Activated T-cell treated with anti-CD3 and anti-CD28 coated beads for 1 hour (primary cell): ENCODE measurements around the gene ASB6.
"Not testable (repeated sequence)": the region's sequence is repeated elsewhere in the genome, so short reads cannot be mapped to it uniquely, and the experiment has no call there.

Experiments
- DNase-seq: peaks from one replicate; pipeline ENCODE4 v3.0.0-alpha.2; 2020; ENCODE audit warnings: low read depth

ASB6 gene

DNA sequence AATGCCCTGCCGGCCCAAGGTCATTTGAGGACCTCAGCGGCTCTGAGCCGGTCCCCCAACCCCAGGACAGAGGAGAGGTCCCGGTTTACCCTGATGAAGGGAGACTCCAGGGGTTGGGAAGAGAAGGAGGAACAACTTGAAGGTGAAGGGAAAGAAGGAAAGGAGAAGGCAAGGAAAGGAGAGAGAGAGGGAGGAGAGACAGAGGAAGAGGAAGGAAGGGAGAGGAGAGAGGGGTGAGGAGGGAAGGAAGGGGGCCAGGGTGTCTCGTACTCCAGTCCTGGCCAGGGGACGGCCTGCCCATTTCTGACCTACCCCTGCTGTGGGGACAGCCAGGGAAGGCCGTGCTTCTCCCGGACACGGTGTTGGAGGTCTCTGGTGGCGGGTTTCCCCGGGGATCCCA, 25.4 kb upstream of the ASB6 start:
- no peak for DNase-seq

DNA sequence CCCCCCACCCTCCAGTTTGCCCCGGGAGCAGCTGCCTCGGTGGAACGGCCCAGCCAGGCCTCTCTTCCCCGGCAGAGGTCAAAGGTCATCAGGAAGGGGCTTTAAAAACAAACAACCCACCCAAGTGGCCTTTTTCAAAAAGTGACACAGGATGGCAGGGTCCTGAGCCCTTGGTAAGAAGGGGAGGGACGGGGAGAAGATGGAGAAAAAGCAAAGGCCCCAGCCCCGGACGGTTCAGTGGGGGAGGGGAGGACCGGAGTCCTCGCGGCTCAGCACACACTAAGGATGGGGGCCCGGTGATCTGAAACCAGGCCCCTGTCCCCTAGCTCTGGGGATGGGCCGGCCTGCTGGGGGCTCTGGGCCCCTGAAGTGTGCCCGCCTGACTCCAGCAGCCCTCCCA, 24.6 kb upstream of the ASB6 start:
- no peak for DNase-seq

DNA sequence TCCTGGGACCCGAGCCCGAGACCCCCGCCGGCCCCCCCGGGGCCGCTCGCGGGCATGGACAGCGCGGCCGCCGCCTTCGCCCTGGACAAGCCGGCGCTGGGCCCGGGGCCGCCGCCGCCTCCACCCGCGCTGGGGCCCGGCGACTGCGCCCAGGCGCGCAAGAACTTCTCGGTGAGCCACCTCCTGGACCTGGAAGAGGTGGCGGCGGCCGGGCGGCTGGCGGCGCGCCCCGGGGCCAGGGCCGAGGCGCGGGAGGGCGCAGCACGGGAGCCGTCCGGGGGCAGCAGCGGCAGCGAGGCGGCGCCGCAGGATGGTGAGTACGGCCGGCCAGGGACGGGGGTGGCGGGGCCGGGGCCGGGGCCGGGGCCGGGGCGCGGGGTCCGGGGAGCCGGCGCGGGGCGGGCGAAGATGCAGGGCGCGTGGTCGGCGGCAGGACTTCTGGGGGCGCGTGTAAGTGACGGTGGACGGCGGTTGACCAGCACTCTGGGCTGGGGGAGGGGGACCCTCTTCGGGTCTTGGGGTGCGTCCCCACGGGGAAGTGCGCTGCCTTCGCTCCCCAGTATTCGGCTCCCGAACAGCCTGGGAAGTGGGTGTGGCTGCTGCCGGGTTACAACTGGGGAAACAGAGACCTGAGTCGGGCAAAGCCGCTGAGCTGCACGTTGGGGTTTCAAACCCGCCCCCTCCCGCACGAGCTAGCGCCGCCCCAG, 24.0 kb upstream of the ASB6 start:
- DNase-seq = no peak

DNA sequence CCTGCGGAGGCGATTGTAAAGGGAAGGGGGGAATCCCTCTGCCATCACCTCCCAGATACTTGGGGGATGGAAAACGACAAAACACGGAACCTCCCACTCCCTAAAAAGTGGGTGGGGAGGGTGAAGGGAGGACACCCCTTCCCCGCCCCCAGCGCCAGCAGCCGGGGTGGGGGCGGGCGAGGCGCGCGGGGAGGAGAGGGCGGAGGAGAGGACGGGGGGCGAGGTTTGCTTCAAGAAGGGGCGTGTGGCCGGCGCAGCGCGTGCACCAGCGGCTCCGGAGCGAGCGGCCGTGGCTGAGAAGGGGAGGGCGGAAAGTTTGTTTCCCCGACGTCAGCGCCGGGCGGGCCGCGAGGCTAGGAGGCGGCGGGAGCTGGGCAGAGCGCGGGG, 23.4 kb upstream of the ASB6 start, which contains the start of gene PRRX2:
Gene PRRX2 (plus strand): TSS at position 259 of the 387 bp plus-strand sequence. CDS start 221 bp downstream, outside the sequence.
- peak; percentile 12 for DNase-seq

DNA sequence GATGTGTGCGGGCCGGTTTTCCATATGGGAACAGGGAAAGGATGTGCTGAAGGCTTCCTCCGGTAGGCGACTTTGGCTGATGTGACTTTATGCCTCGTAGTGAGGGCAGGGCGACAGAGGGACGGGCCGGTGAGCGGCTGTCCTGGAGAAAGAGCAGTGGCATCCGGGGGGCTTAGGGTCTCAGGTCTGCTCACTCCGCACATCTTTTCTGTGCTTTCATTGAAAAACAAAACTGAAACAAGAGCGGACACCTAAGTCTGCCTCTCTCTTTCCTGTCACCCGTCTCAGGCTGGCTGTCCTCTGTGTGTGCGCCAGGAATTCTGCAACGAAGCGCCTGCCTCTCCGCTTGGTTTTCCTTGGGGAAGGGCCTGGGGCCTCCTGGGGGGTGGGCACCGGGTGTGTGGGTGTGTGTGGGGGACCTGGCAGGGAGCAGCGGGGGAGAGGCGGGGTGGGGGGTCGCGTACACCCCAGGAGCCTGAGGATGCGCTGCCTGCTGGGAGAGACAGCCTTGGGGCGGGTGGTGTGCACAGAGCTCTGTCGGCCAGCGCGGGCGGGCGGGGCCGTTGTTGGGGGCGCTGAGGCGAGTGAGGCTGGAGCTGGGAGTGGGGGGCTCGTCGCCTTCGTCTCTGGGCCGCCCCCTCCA, 22.9 kb upstream of the ASB6 start:
- no peak for DNase-seq

DNA sequence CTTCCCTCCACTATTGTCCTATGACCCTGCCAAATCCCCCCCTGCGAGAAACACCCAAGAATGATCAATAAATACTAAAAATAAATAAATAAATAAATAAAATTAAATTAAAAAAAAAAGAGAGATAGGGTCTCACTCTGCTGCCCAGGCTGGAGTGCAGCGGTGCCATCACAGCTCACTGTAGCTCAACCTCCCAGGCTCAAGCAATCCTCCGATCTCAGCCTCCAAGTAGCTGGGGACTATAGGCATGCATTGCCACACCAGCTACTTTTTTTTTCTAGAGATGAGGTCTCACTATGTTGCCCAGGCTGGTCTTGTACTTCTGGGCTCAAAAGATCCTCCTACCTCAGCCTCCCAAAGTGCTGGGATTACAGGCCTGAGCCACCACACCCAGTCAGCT, 20.3 kb upstream of the ASB6 start:
- DNase-seq = not testable (repeated sequence)

DNA sequence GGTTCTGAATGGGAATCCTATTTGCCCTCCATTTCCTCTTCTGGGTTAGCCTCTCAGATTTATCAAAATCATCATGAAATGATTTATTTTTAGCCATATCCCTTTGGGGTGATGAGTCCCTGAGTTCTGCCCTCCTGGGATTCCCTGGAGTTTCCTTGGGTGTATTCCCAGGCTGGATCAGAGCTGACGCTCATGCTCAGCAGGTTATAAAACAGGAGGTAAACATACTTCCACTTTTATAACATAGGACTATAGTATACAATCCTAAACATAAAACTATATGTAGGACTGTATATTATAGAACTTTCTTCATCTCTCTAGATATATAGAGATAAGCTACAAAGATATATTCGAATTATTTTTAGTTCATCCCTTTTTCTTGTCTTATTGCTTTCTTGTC, 19.1 kb upstream of the ASB6 start:
- DNase-seq = no peak

DNA sequence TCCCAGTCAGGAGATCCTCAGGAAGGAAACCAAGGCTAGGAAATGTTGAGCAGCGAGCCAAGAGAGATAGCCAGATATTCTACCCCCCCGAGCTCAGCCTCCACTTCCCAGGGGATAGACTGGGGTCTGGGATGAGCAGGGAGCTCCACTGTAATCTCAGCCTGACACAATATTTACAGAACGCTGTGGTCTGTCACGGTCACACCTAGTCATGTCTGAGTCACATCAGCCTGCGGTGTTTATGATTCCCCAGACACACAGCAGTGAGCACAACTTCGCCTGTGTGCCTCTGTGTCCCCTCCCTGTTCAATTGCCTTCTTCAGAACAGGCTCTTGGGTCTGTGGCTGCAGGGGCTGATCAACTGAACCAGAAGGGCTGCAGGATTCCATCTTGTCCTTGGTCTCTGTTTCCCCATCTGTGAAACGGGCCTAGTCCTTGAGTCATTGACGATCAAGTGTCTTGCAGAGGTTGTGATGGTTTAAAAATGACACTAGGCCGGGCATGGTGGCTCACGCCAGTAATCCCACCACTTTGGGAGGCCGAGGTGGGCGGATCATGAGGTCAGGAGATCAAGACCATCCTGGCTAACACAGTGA, 14.9 kb upstream of the ASB6 start:
- DNase-seq = no peak

DNA sequence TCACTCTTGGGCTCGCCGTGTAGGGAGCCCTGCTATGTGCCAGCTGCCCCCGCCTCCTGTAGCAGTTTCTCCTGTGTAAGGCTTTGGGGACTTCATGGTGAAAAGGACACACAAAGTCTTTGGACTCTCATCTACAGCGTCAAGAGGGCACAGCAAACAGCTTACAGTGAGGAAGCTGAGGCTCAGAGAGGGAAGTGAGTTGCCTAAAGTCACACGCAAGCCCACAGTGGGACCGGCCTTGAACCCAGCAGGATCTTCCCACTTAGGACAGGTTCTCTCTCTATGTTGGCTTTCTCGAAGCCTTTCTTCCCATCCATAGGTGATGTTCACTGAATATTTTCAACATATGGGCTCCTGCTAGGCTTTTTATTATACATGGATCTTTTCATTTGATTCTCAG, 13.7 kb upstream of the ASB6 start:
- no peak for DNase-seq

DNA sequence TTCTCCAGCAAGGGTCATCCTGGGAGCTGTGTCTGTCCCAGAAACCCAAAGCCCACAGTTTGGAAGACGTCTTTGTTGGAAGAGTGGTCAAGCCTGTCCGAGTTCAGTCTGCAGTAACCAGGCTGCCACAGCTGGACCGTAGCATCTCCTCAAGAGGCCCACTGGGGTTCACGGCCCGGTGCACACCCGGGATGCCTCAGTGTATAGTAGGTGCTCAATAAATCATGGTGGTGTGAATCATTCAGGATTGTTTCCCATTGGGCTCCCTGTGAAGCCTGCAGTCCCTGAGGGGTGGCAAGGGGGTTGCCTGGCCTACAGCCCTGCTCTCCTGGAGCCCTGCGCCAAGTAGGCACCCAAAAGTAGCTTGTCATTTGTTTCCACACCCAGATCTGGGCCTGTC, 13.2 kb upstream of the ASB6 start:
- DNase-seq = no peak

DNA sequence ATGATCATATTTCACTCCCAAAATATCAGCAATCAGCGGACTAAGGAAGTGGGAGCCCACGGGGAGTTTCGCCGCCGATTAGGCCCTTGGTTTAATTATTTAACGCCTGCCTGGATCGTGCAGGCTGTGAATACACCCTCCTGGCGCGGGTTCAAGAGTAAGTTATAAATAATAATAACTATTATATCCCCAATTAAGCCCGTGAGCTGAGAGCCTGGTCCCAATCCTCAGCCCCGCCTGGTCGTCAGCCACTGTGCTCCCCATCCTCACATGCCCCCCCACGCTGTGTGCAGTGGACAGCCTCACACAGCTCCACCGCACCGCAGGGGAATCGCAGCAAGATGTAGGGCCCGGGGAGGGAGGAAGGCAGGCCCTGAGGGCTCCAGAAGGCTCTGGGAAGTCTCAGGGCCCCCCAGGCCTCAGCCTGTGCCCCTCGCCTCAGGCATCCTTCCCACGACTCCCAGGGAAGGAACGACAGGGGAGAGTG, 12.6 kb upstream of the ASB6 start:
- DNase-seq = no peak

DNA sequence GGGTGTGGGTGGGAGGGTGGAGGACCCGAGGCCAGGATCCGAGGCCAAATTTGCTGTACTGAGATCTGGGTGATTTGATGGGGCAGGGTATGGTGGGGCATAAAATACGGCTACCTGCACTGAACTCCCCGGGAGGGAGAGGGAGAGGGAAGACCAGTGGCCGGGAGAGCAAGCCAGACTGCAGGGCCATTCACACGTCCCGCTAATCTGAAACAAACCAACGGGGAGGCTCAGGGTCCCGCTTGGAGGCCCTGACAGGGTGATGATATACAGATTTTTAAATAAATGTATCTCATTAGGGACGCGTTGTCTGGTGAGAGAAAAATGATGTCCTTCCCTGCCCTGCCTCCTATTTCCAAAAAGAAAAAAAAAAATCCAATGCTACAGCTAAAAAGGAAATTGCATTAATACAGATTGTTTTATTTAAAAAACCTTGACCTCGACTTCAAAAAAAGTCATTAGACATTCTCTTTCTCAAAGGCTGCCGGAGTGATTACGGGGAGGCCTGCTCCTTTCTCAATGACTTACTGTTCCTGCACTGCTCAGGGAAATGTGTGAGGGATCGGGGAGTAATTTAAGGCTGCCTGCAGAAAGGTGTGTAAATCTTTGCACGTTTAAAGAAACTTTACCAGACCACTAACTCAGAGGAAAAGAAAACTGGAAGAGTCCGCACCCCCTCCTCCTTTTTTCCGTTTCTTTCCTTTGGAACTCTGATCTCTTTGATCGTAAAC, 12.0 kb upstream of the ASB6 start:
- DNase-seq = no peak

DNA sequence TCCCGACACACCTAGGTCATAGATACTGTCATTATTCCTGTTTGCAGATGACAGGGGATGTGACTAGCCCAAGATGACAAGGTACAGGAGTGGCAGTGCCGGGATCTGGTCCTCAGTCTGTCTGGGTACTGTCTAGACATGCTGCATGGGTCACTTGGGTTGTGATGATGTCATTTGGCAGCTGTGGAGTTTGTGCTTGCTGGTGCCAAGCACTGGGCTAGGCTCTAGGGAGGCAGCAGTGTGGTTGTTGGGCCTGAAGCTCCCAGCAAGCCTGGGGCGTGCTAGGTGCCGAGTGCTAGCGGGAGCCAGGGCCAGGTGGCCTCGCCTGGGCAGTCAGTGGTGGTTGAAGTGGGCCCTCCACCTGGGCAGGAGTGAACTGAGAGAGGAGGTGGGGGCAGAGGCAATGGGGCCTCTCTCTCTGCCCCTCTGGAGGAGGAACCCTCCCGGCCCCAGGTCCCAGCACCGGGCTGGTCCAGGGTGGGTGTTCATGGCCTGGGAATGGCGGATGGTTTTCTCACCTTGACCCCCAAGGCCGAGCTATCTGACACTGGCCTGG, 8.8 kb upstream of the ASB6 start:
- DNase-seq = no peak

DNA sequence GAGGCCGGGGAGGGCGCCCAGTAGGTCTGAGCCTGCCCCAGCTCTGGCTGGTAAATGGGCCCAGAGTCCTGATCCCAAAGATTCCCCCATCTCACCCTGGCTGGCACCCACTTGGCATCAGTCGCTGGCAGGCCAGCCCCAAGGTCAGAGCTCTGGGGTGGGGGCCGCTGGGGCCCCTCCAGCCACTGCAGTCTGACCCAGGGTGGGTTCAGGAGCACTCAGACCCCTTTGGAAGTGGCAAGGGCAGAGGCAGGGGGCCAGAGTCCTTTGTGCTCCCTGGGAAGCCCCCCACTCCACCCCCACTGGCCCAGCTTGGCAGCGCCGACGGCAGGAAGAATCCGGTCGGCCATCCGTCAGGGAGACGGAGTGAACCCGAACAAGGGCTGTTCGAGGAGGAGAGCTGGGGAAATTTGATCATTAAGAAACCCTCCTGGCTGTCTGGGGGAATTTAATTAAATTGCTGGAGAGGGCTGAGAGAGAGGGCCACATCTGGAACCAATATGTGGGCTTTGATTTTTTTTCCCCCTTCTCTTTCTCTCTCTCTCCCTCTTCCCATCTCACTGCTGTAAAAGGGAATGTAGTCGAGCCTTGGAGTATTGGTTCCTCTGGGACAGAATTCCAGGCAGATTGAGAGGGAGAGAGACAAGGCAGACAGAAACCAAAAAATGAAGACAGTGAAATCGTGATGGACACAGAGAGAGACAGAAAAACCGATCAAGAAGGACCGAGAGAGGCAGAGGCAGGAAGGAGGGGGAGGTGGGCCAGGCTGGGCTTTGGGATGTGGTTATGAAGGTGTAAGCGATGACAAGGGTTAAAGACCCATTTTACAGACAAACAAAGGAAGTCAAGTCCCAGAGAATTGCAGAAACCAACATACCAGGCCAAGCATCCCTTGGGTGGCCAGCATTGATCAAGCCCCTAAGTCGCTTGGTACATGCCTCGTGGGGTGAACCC, 8.1 kb upstream of the ASB6 start:
- DNase-seq = no peak

DNA sequence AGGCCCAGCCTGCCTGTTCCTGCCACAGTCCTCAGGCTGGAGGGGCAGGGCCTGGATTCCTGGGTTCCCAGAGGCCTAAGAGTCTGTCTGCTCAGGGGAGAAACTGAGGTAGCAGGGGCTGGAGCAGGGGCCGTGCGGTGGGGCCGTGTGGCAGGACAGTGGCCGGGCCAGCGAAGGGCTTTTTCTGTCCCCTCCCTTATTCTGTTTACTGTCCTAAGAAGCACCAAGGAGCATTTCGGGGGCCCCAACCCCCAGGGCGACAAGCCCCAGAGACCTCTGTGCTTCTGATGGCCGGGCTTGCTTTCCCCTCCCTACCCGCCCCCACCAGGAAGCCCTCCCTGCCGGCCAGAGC, 6.8 kb upstream of the ASB6 start:
- DNase-seq = no peak

DNA sequence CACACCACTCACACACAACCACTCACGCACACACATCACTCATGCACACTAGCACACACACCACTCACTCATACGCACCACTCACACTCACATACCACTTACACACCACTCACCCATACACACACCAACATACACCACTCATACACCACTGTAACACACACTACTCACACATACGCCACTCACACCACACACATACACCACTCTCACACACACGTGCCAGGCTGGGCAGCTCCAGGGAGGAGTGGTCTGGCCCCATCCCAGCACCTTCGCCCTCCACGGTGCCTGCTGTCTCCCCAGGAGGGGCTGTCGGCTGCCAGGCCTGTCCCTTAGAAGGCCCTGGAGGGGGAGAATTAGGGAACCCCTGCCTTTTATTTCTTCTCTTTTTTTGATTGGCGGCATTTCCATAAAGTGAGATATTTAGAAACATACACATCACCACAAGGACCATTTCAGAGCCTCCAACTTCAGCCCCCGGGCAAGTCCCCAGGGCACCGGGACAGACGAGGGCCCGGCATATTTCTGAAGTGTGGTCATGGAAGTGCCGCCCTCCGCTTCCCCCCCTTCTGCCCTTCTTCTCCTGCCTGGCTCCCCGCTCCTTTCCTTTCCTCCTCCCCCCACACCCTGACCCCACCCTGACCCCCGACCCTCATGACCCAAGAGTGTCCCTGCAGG, 6.3 kb upstream of the ASB6 start:
- no peak for DNase-seq

DNA sequence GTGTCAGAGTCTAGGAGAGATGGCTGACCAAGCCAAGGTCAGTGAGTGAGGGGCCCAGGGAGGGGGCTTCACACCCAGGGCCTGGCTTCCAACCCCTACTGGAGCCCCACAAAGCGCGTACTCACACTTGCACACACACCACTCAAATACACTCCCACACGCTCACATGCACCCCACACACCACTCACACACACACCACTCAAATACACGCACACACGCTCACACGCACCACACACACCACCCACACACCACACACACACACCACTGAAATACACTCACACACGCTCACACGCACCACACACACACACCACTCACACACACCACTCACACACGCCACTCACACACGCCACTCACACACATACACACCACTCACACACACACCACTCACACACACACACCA, 5.7 kb upstream of the ASB6 start:
- no peak for DNase-seq

DNA sequence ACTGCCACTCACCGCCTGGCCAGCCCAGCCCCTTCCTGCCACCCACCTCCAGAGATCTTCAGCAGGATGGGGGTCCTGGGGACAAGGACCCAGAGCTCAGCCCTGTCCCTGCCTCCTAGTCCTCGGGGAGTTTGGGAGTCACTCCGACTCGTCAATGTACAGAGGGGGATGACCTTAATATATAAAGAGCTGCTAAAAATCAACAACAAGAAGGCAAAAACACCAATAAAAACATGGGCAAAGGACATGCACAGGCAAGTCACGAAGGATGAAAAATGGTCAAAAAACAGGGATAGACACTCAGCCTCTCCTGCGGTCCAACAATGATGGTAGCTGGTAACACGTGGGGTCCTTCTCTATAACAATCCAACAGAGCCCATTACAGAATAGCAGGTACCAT, 4.7 kb upstream of the ASB6 start:
- DNase-seq = no peak

DNA sequence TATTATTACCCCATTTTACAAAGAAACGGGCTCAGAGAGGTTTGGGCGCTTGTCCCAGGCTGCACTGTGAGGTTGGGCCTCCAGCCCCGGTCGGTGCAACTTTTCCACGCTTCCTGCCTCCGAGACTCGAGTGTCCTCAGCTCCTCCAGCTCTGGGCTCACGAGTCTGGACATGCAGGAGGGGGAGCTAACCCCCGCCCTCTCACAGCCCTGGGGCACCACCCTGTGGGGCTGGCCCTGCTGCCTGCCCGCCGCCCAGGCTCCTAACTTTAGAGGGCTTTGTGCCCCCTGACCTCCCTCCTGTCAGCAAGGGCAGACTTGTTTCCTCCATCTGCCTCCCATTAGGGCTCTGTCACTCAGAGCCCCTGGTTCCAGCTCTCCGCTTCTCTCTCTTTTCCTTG, 4.3 kb upstream of the ASB6 start:
- no peak for DNase-seq

DNA sequence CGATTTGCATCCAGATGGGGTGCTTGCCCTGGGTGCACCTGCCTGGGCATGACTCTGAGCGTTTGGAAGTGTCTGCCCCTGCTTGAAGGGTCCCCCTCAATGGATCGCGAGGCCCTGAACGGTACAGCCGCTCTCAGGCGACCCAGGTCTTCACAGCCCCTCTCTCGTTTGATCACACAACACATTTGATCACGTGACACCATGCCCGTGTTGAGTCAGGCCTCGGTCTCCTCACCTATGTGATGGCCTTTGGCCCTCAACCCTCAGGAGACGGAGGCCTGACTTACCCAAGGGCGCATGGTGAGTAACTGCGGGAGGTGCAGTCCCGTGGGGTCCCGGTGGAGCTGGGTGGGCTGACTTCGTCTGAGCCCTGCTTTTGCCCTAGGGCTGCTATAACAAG, 3.0 kb upstream of the ASB6 start:
- no peak for DNase-seq

DNA sequence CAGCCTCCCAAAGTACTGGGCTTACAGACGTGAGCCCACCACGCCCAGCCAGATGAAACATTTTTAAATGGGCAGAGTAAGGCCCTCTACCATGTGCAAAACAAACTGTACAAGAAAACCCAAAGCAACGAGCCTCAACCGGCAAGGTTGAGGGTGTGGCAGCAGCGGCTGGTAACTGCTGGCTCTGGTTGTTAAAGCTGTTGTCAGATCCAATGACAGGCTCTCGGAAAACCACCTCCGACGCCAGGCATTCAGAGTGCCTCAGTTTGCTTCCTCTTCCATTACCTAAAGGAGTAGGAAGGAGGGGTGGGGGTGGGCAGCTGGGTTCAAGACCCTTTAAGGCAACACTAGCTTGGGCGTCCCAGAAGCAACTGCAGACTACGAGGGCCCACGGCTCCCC, 2.4 kb upstream of the ASB6 start:
- no peak for DNase-seq
